HEK293T (cell line): ENCODE measurements around the gene ZNF280A.

Source experiments
- ARNT ChIP-seq: fragments of 450-650 bp; IDR thresholded peaks from 2 replicates; pipeline ENCODE4 v1.6.1; 2017; ENCODE audit warnings: mild to moderate bottlenecking
- BHLHE40 ChIP-seq: fragments of 450-650 bp; IDR thresholded peaks from 2 replicates; pipeline ENCODE4 v1.6.1; 2016; ENCODE audit warnings: mild to moderate bottlenecking, moderate library complexity, borderline replicate concordance
- CTBP1 ChIP-seq: fragments of 450-650 bp; IDR thresholded peaks from 2 replicates; pipeline ENCODE4 v1.6.1; 2016; ENCODE audit warnings: borderline replicate concordance
- ELF4 ChIP-seq: fragments of 450-650 bp; IDR thresholded peaks from 2 replicates; pipeline ENCODE4 v1.6.1; 2017; ENCODE audit warnings: antibody characterized with exemption
- FOXA1 ChIP-seq: fragments of 450-650 bp; IDR thresholded peaks from 2 replicates; pipeline ENCODE4 v1.6.1; 2016; ENCODE audit warnings: mild to moderate bottlenecking
- FOXK2 ChIP-seq: fragments of 450-650 bp; IDR thresholded peaks from 2 replicates; pipeline ENCODE4 v1.6.1; 2016; ENCODE audit warnings: mild to moderate bottlenecking
- FOXM1 ChIP-seq: fragments of 450-650 bp; IDR thresholded peaks from 2 replicates; pipeline ENCODE4 v1.6.1; 2017; ENCODE audit warnings: mild to moderate bottlenecking, borderline replicate concordance
- NFRKB ChIP-seq: fragments of 450-650 bp; IDR thresholded peaks from 2 replicates; pipeline ENCODE4 v1.6.1; 2016; ENCODE audit warnings: mild to moderate bottlenecking, moderate library complexity
- PKNOX1 ChIP-seq: fragments of 450-650 bp; IDR thresholded peaks from 2 replicates; pipeline ENCODE4 v1.6.1; 2016
- SP1 ChIP-seq: fragments of 450-650 bp; IDR thresholded peaks from 2 replicates; pipeline ENCODE4 v1.6.1; 2017
- SUZ12 ChIP-seq: fragments of 450-650 bp; IDR thresholded peaks from 2 replicates; pipeline ENCODE4 v1.6.1; 2016; ENCODE audit warnings: mild to moderate bottlenecking
- TARDBP ChIP-seq: fragments of 450-650 bp; IDR thresholded peaks from 2 replicates; pipeline ENCODE4 v1.6.1; 2016
- ZNF384 ChIP-seq: fragments of 450-650 bp; IDR thresholded peaks from 2 replicates; pipeline ENCODE4 v1.6.1; 2016

GRCh38 chr22:22558071-22558971 is 38.3 kb upstream of the ZNF280A start:
- TF ChIP-seq SP1 (no peak), SUZ12 (no peak), TARDBP (no peak), ARNT (no peak), PKNOX1 (no peak), BHLHE40 (no peak), ZNF384 (no peak), FOXA1 (no peak), NFRKB (no peak), FOXM1 (no peak), ELF4 (no peak), CTBP1 (no peak), FOXK2 (no peak)
